Cerebellar nuclear complex (tissue), 1 donor: ENCODE results near the gene KIR2DL3.

ENCODE experiments used
- DNase-seq, 2 experiments: peaks; one replicate each; lab custom pipeline; 2025; lab: John Stamatoyannopoulos, UW

Gene KIR2DL3

GRCh38 chr19:54795758-54796157 is 57.4 kb downstream of the KIR2DL3 start:
- no peak for DNase-seq
